Myocyte (in vitro differentiated cells): ENCODE measurements around the gene DPEP1. TPM values are rescaled to one million over a fixed set of nuclear protein-coding genes. Genes with fewer than 3 reads are reported as not detected.
"Not testable (repeated sequence)": the region's sequence is repeated elsewhere in the genome, so short reads cannot be mapped to it uniquely, and the experiment has no call there.

Experiments used
- DNase-seq: peaks from one replicate; pipeline ENCODE4 v3.0.0-alpha.2; 2012; ENCODE audit warnings: low read depth
- total RNA-seq: library from RNA; depleted of rRNA; stranded (reverse); fragments of >200 nt; gene quantifications from 2 replicates; pipeline ENCODE4 v1.2.3, GENCODE V29; 2014

The DPEP1 gene
- total RNA-seq, 1 donor from 2014 or later: not detected

- DNase-seq: no peak
These were observed 4.9 kb downstream of the DPEP1 start for GRCh38 chr16:89618109-89618998.

DNA sequence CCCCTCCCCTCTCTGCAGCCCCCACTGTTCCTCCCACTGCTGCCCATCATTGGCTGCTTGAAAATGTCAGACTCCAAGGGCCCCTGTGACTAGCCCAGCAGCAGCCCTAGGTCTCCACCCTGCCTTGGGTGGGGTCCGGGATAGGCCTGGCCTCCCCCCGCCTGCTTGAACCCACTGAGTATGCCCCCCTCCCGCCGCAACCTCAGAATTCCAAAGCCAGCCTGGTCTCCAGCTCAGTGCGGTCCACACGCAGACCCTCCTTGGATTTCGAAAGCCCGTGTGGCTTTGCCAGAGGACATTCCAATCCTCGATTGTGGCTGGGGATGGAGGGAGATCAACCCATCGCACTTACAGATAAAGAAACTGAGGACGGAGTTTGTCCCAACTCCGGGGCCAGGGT lies 6.4 kb downstream of the DPEP1 start:
- DNase-seq: peak; percentile 31

DNA sequence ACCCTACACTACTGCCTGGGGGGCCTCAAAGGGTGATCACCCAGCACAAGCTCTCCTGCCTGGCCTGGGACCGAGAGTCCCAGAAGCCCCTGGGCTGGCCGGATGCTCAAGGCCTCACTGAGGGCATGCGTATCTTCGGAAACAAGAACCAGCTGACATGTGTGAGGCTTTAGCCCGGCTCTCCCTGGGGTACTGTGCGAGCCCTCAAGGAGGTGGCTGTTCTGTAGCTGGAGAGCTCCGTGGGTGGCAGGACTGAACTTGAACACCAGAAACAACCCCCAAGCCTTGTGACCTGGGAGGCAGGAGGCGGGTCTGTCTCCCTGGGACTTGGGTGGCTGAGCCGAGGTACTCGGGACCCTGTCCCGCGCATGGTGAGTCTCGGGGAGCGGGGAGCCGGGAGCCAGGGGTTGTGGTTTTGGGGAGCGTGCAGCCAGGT lies 7.0 kb downstream of the DPEP1 start:
- no peak for DNase-seq

GRCh38 chr16:89621136-89621697 lies 7.8 kb downstream of the DPEP1 start:
- DNase-seq: no peak

- DNase-seq: no peak
These were observed 8.4 kb downstream of the DPEP1 start for GRCh38 chr16:89621698-89622409.

- DNase-seq: no peak
These were observed 10.2 kb downstream of the DPEP1 start for GRCh38 chr16:89623511-89624261.

- no peak for DNase-seq
These were observed 11.6 kb downstream of the DPEP1 start for GRCh38 chr16:89624777-89625761.

DNA sequence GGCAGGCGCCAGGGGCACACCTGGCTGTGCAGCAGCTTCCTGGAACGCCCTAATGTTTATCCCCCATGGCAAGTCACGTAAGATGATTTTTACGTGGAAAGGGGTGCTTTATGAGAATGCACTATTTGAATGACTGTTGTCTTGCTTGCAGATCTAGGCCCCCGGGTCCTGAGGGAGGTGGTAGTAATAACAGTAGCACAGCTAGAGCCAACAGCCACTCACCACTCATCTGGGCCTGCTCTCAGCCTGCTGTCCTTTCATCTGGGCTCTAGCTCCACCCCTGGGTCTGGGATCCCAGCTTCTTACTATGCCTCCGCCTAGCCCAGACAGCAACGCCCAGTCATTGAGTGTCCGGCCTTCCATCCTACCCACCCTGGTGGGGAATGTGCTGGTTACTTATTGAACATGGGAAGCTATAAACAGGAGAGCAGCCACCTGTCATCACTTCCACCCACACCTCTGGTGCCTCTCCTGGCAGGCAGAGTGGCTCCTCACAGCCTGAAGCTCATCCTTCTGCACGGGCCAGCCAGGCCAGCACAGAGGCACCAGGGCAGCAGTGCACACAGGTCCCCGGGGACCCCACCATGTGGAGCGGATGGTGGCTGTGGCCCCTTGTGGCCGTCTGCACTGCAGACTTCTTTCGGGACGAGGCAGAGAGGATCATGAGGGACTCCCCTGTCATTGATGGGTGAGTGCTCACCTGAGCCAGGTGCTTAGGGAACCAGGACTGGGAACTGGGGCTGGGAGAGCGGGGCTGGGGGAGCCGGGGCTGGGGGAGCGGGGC lies 16.6 kb downstream of the DPEP1 start:
- no peak for DNase-seq

GRCh38 chr16:89633064-89633631 lies 19.7 kb downstream of the DPEP1 start:
- DNase-seq: peak; percentile 69

GRCh38 chr16:89634463-89635385 lies 21.3 kb downstream of the DPEP1 start:
- not testable (repeated sequence) for DNase-seq

- no peak for DNase-seq
These were observed 23.2 kb downstream of the DPEP1 start for GRCh38 chr16:89636663-89637062.

- DNase-seq: no peak
These were observed 23.9 kb downstream of the DPEP1 start for GRCh38 chr16:89637379-89637778.

DNA sequence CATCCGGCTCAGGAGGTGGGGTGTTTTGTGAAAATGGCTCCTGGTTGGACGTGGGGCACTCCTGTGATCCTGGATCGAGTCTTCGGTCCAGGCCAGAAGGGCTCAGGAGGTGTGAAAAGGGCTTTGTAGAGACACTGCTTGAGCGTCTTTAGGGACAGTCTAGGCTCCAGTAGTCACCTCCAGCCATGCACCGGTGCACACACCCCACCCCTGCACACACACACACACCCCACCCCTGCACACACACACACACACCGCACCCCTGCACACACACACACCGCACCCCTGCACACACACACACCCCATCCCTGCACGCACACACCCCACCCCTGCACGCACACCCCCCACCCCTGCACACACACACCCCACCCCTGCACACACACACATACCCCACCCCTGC lies 25.0 kb downstream of the DPEP1 start:
- DNase-seq: no peak

DNA sequence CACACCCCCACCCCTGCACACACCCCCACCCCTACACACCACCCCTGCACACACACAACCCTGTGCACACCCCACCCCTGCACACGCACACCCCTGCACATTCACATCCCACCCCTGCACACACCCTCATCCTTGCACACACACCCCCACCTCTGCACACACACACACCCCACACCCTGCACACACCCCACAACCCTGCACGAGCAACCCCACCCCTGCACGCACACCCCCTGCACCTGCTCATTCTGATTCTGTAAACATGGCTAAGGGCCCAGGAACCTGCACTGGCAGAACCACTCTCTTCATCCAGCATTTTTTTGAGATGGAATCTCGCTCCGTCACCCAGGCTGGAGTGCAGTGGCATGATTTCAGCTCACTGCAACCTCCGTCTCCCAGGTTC lies 25.9 kb downstream of the DPEP1 start:
- no peak for DNase-seq

DNA sequence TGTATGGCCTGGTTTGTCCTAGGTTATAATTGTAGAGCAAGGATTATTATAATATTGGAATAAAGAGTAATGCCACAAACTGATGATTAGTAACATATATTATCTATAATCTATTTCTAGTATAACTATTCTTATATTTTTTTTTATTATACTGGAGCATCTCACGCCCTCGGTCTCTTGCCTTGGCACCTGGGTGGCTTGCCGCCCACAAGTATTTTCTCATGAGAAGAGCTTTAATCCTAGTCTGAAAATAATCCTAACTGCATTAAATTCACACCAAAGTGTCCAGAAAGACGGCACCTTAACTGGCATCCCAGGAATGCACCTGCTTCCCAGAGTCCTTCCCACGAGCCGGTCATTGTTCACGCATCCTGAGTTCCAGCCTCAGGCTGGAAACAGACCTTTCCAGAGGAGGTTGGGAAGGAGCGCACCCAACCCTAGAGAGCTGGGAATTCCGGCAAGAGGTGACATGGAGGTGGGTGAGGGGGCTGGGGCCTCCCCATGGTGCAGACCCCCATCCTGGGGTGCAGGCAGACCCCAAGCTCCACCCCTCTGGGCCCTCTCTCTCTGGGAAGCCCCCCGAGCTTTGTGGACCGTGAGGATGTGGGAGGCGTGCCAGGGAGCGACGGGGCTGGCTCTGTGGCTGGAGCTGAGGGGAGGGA lies 28.1 kb downstream of the DPEP1 start:
- DNase-seq: no peak

- DNase-seq: no peak
These were observed 29.1 kb downstream of the DPEP1 start for GRCh38 chr16:89642574-89642973.

DNA sequence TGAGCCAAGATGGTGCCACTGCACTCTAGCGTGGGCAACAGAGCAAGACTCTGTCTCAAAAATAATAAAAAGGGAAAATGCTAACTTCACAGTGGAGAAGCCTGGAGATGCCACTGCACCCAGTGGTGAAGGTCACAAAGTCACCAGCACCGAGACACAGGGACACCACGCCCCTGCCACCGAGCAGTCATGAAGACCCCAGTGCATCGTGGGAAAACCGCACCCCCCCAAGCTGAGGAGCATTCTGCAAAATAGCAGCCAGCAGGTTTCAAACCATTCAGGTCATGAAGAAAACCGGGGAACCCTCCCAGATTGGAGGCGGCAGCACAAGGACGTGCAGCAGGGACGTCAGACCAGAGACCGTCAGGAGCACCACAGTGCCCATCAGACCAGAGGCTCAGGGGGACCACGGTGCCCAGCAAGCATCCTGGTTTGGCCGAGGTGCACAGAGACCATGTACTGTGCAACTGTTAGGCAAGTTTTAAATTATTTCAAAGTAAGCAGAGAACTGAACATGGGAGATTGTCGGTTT lies 30.4 kb downstream of the DPEP1 start:
- no peak for DNase-seq
